ENCODE results near the gene SFXN1. TPM values are rescaled to one million over a fixed set of nuclear protein-coding genes. Genes with fewer than 3 reads are reported as not detected.

The SFXN1 gene
- total RNA-seq, 1 experiment from 2014 or later = 88.3 TPM

- no peak for DNase-seq (ENCODE audit: low read depth, low spot score)
- no TSS peak for BruUV-seq (replicated peaks)
- intact Hi-C loops (cut with micrococcal nuclease; ENCODE audit: unreplicated experiment) (no loop called here), in situ Hi-C loops (cut with HindIII; ENCODE audit: low pct_unique_long_range_greater_than_20kb, low sequenced_read_pairs) (no loop called here)
- H3K9me3 ChIP-seq (ENCODE audit: control insufficient read depth, insufficient read depth, low read depth, low read length) = no peaks in the 10 kb centered on the region
- H3K4me1 ChIP-seq (ENCODE audit: control insufficient read depth, insufficient read depth, low read length) = no peaks in the 10 kb centered on the region
- ATAC-seq = no peak
- CTCF ChIA-PET = no interaction called here
- TF ChIP-seq, protein P1, sequence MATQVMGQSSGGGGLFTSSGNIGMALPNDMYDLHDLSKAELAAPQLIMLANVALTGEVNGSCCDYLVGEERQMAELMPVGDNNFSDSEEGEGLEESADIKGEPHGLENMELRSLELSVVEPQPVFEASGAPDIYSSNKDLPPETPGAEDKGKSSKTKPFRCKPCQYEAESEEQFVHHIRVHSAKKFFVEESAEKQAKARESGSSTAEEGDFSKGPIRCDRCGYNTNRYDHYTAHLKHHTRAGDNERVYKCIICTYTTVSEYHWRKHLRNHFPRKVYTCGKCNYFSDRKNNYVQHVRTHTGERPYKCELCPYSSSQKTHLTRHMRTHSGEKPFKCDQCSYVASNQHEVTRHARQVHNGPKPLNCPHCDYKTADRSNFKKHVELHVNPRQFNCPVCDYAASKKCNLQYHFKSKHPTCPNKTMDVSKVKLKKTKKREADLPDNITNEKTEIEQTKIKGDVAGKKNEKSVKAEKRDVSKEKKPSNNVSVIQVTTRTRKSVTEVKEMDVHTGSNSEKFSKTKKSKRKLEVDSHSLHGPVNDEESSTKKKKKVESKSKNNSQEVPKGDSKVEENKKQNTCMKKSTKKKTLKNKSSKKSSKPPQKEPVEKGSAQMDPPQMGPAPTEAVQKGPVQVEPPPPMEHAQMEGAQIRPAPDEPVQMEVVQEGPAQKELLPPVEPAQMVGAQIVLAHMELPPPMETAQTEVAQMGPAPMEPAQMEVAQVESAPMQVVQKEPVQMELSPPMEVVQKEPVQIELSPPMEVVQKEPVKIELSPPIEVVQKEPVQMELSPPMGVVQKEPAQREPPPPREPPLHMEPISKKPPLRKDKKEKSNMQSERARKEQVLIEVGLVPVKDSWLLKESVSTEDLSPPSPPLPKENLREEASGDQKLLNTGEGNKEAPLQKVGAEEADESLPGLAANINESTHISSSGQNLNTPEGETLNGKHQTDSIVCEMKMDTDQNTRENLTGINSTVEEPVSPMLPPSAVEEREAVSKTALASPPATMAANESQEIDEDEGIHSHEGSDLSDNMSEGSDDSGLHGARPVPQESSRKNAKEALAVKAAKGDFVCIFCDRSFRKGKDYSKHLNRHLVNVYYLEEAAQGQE (IDR thresholded peaks at IDR 0.05; ENCODE audit: insufficient read depth in 1 of 2, low read depth in 2 of 2, low read length in 1 of 2) = no peak
- TF ChIP-seq, protein P2, sequence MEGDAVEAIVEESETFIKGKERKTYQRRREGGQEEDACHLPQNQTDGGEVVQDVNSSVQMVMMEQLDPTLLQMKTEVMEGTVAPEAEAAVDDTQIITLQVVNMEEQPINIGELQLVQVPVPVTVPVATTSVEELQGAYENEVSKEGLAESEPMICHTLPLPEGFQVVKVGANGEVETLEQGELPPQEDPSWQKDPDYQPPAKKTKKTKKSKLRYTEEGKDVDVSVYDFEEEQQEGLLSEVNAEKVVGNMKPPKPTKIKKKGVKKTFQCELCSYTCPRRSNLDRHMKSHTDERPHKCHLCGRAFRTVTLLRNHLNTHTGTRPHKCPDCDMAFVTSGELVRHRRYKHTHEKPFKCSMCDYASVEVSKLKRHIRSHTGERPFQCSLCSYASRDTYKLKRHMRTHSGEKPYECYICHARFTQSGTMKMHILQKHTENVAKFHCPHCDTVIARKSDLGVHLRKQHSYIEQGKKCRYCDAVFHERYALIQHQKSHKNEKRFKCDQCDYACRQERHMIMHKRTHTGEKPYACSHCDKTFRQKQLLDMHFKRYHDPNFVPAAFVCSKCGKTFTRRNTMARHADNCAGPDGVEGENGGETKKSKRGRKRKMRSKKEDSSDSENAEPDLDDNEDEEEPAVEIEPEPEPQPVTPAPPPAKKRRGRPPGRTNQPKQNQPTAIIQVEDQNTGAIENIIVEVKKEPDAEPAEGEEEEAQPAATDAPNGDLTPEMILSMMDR (IDR thresholded peaks at IDR 0.05) = no peak
- TF ChIP-seq TCF7L2 (IDR thresholded peaks at IDR 0.05; ENCODE audit: low read depth, low read length) (no peak), POLR2AphosphoS5 (IDR thresholded peaks at IDR 0.05; ENCODE audit: low read depth, low read length) (no peak), SIN3A (IDR thresholded peaks at IDR 0.05; ENCODE audit: borderline replicate concordance, insufficient read depth, low read depth, low read length) (no peak)
- H3K36me3 ChIP-seq (ENCODE audit: control insufficient read depth, insufficient read depth, low read length) = peaks cover 9% of the 10 kb centered on the region
- no peaks in the 10 kb centered on the region for H3K27me3 ChIP-seq (ENCODE audit: control insufficient read depth, insufficient read depth, low read length)
- no peak overlapping the region for H3K27ac ChIP-seq (ENCODE audit: low read length)
- POLR2A ChIA-PET = no interaction called here
- H3K4me3 ChIP-seq (ENCODE audit: low read depth in 2 of 2, low read length in 2 of 2) = no peak overlapping the region
These were observed 9.3 kb downstream of the SFXN1 start for GRCh38 chr5:175487514-175488222.

DNA sequence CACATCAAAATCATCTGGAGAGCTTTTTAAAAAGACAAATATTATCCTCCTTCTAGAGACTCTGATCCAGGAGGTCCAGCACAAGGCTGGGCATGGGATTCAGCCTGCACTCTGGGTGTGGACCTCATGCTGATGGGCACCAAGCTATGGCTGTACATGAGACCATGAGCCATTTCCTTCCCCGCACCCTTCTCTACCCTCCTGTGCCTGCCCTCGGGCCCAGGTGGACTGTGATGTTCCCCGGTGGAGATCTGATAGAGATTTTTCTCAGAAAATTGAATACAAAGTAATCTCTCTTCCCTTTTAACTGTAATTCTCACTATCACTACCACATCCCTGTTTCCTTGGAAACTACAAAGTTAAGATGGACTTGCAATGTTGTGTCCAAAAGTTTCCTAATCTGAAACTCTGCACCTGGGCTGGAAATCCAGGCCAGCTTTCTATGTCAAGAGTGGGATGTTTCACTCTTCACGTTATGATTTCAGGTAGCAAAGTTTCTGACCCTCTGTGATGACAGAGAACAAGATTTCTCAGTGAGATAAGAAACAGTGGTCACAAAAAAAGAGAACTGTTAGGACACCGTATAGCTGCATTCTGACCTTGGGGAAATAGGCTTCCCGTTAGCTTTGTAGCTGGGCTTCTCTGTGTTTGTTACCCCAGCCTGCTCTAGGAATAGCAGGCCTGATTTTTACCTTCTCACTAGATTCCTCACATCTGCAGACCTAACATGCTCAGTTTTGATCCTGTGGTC, 11.5 kb downstream of the SFXN1 start:
- no peaks in the 10 kb centered on the region for H3K4me1 ChIP-seq (ENCODE audit: control insufficient read depth, insufficient read depth, low read length)
- no peak for ATAC-seq
- in situ Hi-C loops (cut with HindIII; ENCODE audit: low pct_unique_long_range_greater_than_20kb, low sequenced_read_pairs) (no loop called here), intact Hi-C loops (cut with micrococcal nuclease; ENCODE audit: unreplicated experiment) (no loop called here)
- H3K36me3 ChIP-seq (ENCODE audit: control insufficient read depth, insufficient read depth, low read length) = peaks cover 14% of the 10 kb centered on the region
- H3K27me3 ChIP-seq (ENCODE audit: control insufficient read depth, insufficient read depth, low read length) = no peaks in the 10 kb centered on the region
- TF ChIP-seq, protein P2 (IDR thresholded peaks at IDR 0.05) = no peak
- TF ChIP-seq, protein P1 (IDR thresholded peaks at IDR 0.05; ENCODE audit: insufficient read depth in 1 of 2, low read depth in 2 of 2, low read length in 1 of 2) = no peak
- TF ChIP-seq POLR2AphosphoS5 (IDR thresholded peaks at IDR 0.05; ENCODE audit: low read depth, low read length) = no peak
- TF ChIP-seq TCF7L2 (IDR thresholded peaks at IDR 0.05; ENCODE audit: low read depth, low read length) = no peak
- TF ChIP-seq SIN3A (IDR thresholded peaks at IDR 0.05; ENCODE audit: borderline replicate concordance, insufficient read depth, low read depth, low read length) = no peak
- POLR2A ChIA-PET = no interaction called here
- H3K9me3 ChIP-seq (ENCODE audit: control insufficient read depth, insufficient read depth, low read depth, low read length) = no peaks in the 10 kb centered on the region
- BruUV-seq (replicated peaks) = no TSS peak
- CTCF ChIA-PET = no interaction called here
- no peak for DNase-seq (ENCODE audit: low read depth, low spot score)
- no peak overlapping the region for H3K4me3 ChIP-seq (ENCODE audit: low read depth in 2 of 2, low read length in 2 of 2)
- H3K27ac ChIP-seq (ENCODE audit: low read length) = no peak overlapping the region
